Rectal smooth muscle tissue (tissue), 1 donor: ENCODE measurements around the gene SBNO1.
"Not testable (repeated sequence)": the region's sequence is repeated elsewhere in the genome, so short reads cannot be mapped to it uniquely, and the experiment has no call there.

Experiments
- H3K27ac ChIP-seq: one replicate; pipeline ENCODE4 v1.7.0; 2013; ENCODE audit warnings: low read depth, low read length, inconsistent platforms
- H3K27me3 ChIP-seq: one replicate; pipeline ENCODE4 v1.7.0; 2013; ENCODE audit warnings: low read length; ENCODE audit not compliant: control insufficient read depth, insufficient read depth
- H3K36me3 ChIP-seq: one replicate; pipeline ENCODE4 v1.7.0; 2013; ENCODE audit warnings: low read length; ENCODE audit not compliant: control insufficient read depth, insufficient read depth
- H3K4me1 ChIP-seq: one replicate; pipeline ENCODE4 v1.7.0; 2013; ENCODE audit warnings: low read length; ENCODE audit not compliant: control insufficient read depth, insufficient read depth
- H3K4me3 ChIP-seq: one replicate; pipeline ENCODE4 v1.7.0; 2013; ENCODE audit warnings: low read length
- H3K9ac ChIP-seq: one replicate; pipeline ENCODE4 v1.7.0; 2013; ENCODE audit warnings: low read length

SBNO1 gene

DNA sequence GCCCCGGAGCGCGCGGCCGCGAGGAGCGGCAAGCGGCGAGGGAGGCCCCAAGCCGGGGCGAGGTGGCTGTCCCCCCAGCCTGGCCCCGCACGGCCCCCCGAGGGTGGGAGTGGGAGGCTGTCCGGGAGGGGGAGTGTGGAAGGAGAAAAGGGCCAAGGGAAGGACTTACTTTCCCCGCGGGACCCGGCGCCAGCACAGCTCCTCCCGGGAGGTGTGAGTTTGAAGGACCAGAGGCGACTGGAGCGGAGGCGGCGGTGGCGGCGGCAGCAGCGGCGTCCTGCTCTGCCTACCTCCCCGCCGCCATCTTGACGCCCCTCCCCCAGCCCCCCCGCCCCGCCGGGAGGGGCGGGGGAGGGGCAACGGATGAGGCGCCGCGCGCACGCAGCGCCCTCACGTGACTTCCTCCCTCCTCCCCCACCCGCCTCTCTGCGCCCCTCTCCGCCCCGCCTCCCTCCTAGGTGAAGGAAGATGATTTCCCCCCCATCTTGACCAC, at the start of gene SBNO1:
Gene SBNO1, minus strand, starts transcription at position 316 of the 493 bp plus-strand sequence. CDS start 14,406 bp downstream, outside the sequence.
- H3K27ac ChIP-seq, result peak within 1 kb of the TSS; percentile 99
- H3K9ac ChIP-seq, result peak within 1 kb of the TSS; percentile 73
- peaks cover 6% of the 10 kb centered on the region for H3K4me1 ChIP-seq
- peaks cover 3% of the 10 kb centered on the region for H3K36me3 ChIP-seq
- H3K4me3 ChIP-seq, result peak within 1 kb of the TSS; percentile 93
- no peaks in the 10 kb centered on the region for H3K27me3 ChIP-seq

DNA sequence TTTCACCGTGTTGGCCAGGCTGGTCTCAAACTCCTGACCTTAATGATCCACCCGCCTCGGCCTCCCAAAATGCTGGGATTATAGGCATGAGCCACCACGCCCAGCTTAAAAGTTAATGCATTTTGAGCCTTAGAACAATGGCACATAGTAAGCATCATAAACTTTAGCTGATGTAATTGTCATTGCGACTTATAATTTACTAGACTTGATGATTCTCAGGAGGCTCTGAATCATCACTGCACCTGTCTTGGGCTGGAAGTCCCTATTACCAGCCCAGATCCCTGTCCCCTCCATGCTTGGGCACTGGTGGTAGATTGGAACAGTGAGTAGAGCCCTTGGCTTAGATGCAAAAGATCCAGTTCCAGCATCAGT, 45.4 kb upstream of the SBNO1 start:
- no peak overlapping the region for H3K4me3 ChIP-seq
- no peak overlapping the region for H3K9ac ChIP-seq
- no peaks in the 10 kb centered on the region for H3K27me3 ChIP-seq
- no peaks in the 10 kb centered on the region for H3K4me1 ChIP-seq
- H3K27ac ChIP-seq, result no peak overlapping the region
- H3K36me3 ChIP-seq, result peaks cover 2% of the 10 kb centered on the region

DNA sequence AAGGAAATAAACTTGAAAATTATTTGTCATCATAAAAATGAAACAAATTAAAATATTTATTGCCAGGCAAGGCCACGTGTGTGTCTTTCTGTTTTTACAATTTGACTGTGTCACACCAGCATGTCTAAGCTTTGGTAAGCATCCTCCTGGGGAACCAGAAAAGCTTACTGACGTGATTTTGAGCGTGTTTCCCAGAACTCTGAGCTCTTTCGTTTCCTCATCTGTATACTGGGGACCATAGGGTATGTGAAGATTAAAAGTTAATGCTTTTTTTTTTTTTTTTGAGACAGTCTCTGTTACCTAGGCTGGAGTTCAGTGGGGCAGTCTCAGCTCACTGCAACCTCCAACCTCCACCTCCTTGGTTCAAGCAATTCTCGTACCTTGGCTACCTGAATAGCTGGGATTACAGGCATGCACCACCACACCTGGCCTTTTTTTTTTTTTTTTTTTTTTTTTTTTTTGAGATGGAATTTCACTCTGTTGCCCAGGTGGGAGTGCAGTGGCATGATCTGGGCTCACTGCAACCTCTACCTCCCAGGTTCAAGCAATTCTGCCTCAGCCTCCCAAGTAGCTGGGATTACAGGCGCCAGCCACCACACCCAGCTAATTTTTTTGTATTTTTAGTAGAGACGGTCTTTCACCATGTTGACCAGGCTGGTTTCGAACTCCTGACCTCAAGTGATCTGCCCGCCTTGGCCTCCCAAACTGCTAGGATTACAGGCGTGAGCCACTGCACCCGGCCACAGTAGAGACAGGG, 44.8 kb upstream of the SBNO1 start:
- H3K36me3 ChIP-seq, H3K4me1 ChIP-seq, H3K9ac ChIP-seq, H3K27ac ChIP-seq, H3K4me3 ChIP-seq, H3K27me3 ChIP-seq: not testable (repeated sequence)

DNA sequence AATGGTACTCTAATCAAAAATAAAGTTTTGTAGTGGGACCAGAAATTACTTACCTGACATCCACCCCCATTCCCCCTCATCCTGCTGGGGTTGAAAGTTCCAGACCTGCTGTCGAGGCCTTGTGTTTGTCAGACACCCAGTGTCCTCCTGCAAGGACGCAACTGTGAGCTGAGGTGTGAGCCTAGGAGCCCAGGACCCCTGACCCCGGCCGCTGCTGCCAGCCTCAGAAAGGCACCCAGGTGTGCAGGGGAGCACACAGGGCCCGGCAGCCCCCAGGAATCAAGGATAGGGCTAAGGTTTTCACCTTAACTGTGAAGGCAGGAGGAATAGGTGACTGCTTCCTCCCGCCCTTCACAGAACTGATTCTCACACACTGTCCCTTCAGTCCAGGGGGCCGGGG, 44.0 kb upstream of the SBNO1 start:
- not testable (repeated sequence) for H3K4me1 ChIP-seq, H3K9ac ChIP-seq, H3K27ac ChIP-seq, H3K4me3 ChIP-seq, H3K27me3 ChIP-seq
- peaks cover 14% of the 10 kb centered on the region for H3K36me3 ChIP-seq

DNA sequence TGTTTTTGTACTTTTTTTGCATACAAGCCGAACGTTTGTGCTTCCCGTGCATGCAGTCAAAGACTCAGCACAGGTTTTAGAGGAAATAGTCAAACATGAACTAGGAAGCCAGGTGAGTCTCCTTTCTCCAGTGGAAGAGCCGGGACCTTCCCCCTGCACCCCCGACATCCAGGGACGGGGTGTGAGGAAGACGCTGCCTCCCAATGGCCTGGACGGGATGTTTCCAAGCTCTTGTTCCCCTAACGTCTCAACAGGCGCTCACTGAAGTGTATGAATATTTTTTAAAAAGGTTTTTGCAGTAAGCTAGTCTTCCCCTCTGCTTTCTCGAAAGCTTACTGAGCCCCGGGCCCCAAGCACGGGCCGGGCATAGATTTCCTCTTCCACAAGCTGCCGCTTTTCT, 43.3 kb upstream of the SBNO1 start:
- peaks cover 17% of the 10 kb centered on the region for H3K36me3 ChIP-seq
- H3K27ac ChIP-seq, H3K27me3 ChIP-seq, H3K4me1 ChIP-seq, H3K4me3 ChIP-seq, H3K9ac ChIP-seq: not testable (repeated sequence)

DNA sequence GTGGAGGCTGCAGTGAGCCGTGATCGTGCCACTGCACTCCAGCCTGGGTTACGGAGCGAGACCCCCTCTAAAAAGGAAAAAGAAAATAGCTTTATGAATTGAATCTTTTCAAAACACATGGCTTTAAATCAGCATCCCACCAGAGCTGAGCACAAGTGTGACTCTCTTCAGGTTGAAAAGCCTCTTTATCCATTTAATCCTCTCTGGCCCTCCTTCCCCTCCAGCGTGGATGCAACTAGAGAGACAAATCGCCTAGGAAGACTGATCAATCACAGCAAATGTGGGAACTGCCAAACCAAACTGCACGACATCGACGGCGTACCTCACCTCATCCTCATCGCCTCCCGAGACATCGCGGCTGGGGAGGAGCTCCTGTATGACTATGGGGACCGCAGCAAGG, 42.6 kb upstream of the SBNO1 start:
- H3K36me3 ChIP-seq, result peaks cover 22% of the 10 kb centered on the region
- H3K27me3 ChIP-seq, H3K9ac ChIP-seq, H3K27ac ChIP-seq, H3K4me1 ChIP-seq, H3K4me3 ChIP-seq: not testable (repeated sequence)

DNA sequence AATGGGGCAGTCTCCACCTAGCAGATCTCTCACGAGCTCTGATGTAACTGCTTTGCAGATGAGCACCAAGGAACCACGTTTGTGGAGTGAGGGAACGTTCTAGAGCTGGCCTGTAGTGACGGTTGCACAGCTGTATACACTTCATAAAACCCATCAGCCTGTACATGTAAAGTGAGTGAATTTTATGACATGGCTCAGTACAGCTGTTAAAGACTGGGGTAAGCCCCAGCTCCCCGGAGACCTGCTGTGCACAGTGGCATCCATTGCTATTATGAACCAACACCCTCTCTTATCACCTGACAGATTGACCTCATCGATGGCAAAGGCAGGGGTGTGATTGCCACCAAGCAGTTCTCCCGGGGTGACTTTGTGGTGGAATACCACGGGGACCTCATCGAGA, 39.9 kb upstream of the SBNO1 start:
- Histone ChIP-seq H3K9ac (no peak overlapping the region), H3K36me3 (peaks cover 23% of the 10 kb centered on the region), H3K27ac (no peak overlapping the region), H3K27me3 (no peaks in the 10 kb centered on the region), H3K4me3 (no peak overlapping the region), H3K4me1 (no peaks in the 10 kb centered on the region)

DNA sequence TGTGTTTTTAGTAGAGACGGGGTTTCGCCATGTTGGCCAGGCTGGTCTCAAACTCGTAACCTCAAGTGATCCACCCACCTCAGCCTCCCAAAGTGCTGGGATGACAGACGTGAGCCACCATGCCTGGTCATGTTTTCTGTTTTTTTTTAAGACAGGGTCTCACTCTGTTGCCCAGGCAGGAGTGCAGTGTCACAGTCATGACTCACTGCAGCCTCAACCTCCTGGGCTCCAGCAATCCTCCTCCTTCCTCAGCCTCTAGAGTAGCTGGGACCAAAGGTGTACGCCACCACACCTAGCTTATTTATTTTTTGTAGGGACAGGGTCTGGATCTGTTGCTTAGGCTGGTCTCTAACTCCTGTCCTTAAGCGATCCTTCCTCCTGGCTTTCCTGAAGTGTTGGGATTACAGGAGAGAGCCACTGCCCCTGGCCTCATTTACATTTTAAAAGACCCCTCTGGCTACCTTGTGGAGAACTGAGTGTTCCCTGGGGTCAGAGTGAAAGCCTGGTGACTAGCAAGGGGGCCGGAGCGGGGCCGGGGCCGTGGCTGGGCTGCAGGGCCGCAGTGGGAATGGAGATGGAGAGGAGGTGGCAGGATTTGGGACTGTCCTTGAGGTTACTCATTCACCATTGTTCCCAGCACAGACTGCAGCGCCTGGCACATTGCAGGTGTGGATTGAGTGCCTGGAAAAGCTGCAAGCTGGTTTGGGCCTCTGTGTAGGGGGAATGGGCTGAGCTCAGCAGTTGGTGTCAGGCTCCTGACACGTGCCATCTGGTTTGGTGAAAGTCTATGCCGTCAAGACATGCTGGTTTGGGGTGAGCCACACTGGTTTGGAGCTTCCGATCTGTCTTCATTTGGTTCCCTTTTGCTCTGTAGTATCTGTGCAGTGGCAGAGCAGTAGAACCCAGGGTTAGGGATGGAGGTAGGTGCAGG, 37.4 kb upstream of the SBNO1 start:
- Histone ChIP-seq H3K4me3 (no peak overlapping the region), H3K9ac (no peak overlapping the region), H3K27me3 (no peaks in the 10 kb centered on the region), H3K4me1 (peaks cover 5% of the 10 kb centered on the region), H3K36me3 (peaks cover 28% of the 10 kb centered on the region), H3K27ac (no peak overlapping the region)

DNA sequence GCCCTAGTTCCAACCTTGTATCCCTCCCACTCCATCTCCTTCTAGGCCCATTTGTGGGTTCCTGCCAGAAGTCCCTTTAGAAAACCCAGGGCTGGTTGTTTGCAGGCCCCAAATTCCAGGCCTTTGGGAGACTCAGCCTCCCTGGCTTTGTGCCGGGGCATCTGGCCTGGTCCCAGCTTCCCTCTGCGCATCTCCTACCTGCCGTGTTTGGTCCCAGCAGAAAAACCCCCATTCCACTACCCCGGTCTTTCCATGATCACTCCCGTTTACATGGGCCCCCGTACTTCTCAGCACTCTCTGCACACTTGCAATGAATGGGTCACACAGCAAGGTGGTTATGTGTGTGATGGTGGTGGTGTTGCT, 34.6 kb upstream of the SBNO1 start:
- peaks cover 5% of the 10 kb centered on the region for H3K4me1 ChIP-seq
- no peaks in the 10 kb centered on the region for H3K27me3 ChIP-seq
- H3K27ac ChIP-seq, result no peak overlapping the region
- no peak overlapping the region for H3K9ac ChIP-seq
- peaks cover 42% of the 10 kb centered on the region for H3K36me3 ChIP-seq
- H3K4me3 ChIP-seq, result no peak overlapping the region

DNA sequence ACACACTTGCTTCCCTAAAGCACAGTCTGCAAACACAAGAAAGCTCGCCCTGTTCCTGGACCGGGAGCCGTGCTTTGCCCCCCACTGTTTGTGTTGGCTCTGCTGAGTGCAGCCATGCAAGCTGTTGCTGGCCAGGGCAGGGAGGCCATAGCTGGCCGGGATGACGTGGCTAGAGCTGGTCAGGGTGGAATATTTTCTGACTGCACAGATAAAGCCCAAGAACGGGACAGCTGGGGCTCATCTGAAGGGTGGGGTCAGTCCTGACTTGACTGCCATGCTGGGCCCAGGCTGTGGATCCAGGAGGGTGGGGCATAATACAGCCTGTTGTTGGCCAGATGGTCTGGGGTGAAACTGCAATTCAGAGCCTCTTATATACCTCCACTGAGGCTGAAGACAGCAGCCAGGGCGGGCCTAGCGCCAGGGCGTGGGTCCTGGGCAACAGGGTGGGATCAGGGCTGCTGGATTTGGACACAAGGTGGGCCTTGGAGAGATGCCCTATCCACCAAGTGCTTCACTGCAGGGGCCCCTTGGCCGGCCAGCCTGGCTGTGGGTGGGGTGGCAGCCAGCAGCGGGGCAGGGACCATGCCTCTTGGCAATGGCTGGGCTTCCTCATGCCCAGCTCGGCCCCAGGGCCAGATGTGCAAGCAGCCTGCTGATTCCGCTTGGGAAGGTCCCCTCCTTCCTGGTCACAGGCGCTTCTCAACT, 34.1 kb upstream of the SBNO1 start:
- no peak overlapping the region for H3K9ac ChIP-seq
- no peaks in the 10 kb centered on the region for H3K27me3 ChIP-seq
- no peak overlapping the region for H3K27ac ChIP-seq
- peaks cover 5% of the 10 kb centered on the region for H3K4me1 ChIP-seq
- peaks cover 37% of the 10 kb centered on the region for H3K36me3 ChIP-seq
- no peak overlapping the region for H3K4me3 ChIP-seq

DNA sequence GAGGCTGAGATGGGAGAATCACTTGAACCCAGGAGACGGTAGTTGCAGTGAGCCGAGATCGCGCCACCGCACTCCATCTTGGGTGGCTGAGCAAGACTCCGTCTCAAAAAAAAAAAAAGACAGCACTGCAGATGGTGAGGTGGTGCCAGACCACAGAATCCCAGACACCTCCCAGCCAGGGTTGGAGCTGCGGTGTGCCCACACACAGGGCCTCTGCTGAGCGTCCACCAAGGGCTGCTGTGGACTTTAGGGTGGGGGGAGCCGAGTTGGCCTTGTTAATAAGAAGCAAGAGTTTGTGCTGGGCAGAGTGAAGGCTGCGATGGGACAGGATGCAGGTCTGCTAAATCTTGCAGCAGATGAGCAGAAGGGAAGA, 33.5 kb upstream of the SBNO1 start:
- Histone ChIP-seq H3K27ac (no peak overlapping the region), H3K4me1 (peaks cover 5% of the 10 kb centered on the region), H3K27me3 (no peaks in the 10 kb centered on the region), H3K4me3 (no peak overlapping the region), H3K36me3 (peaks cover 34% of the 10 kb centered on the region), H3K9ac (no peak overlapping the region)

DNA sequence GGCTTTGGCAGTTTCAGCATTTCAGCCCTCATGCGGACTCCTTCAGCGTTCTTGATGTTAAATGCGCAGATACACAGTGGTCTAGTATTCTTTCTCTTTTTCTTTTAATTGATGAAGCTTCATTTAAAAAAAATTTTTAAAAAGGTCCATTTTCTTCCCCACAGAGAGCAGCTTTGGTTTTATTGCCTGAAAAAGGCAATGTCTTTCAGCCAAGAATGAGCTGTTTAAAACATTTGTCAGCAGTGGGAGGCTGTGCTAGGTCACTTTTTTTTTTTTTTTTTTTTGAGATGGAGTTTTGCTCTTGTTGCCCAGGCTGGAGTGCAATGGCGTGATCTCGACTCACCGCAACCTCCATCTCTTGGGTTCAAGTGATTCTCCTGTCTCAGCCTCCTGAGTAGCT, 32.8 kb upstream of the SBNO1 start:
- H3K4me1 ChIP-seq, result peaks cover 5% of the 10 kb centered on the region
- H3K36me3 ChIP-seq, result peaks cover 30% of the 10 kb centered on the region
- H3K9ac ChIP-seq, result no peak overlapping the region
- no peak overlapping the region for H3K4me3 ChIP-seq
- H3K27ac ChIP-seq, result peak overlapping the region; percentile 44
- H3K27me3 ChIP-seq, result no peaks in the 10 kb centered on the region
